Fibroblast of mammary gland (primary cell): Measurements from ENCODE around the gene THBS2.
A peak's percentile ranks its signal among the peaks of the same experiment; 100 is the strongest.

Source experiments
- DNase-seq: peaks from one replicate; pipeline ENCODE4 v3.0.0-alpha.2; 2010; ENCODE audit warnings: low read depth
- H3K4me3 ChIP-seq: 2 replicates; pipeline ENCODE4 v1.5.1; 2011; ENCODE audit warnings: low read depth, mild to moderate bottlenecking, low read length, moderate library complexity; ENCODE audit not compliant: control insufficient read depth
- TF ChIP-seq, protein P1 (sequence below): conservative IDR thresholded peaks from 2 replicates; pipeline ENCODE4 v1.5.1; 2011; ENCODE audit warnings: low read depth, low read length, inconsistent platforms; ENCODE audit not compliant: control insufficient read depth, insufficient read depth

The THBS2 gene

DNA sequence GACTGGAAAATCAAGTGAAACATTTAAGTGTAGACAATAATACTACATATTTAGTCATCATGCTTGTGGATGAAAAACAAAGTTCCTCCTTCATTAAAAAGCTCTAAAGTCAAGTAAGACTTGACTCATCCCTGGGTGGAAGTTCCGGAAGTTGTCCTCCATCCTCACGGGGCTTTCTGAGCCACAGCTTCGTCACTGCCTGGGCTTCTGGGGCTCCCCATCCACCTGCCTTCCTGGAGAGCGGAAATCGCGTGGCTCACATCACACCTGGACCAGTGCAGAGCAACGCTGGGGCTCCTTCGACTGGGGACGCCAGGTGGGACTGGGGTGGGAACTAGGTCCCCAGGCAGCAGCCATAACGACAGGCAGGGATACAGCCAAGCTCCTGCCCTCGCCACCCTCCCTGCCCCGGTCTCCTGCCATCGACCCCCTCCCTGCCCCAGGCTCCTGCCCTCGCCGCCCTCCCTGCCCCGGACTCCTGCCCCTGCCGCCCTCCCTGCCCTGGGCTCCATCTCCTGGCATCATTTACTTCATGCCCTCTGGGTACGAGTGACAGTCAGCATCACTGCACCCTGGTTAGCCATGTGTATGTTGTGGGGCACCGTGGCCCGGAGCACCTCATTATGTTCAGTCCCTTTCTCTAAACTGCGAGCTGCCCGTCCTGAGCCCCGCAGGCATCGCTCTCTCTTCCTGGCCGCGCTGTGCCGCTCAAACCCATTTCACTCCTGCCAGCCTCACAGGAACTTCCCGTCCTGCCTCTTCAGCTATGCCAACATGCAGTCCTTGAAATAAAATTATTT is 12.9 kb downstream of the THBS2 start:
- TF ChIP-seq, protein P1, sequence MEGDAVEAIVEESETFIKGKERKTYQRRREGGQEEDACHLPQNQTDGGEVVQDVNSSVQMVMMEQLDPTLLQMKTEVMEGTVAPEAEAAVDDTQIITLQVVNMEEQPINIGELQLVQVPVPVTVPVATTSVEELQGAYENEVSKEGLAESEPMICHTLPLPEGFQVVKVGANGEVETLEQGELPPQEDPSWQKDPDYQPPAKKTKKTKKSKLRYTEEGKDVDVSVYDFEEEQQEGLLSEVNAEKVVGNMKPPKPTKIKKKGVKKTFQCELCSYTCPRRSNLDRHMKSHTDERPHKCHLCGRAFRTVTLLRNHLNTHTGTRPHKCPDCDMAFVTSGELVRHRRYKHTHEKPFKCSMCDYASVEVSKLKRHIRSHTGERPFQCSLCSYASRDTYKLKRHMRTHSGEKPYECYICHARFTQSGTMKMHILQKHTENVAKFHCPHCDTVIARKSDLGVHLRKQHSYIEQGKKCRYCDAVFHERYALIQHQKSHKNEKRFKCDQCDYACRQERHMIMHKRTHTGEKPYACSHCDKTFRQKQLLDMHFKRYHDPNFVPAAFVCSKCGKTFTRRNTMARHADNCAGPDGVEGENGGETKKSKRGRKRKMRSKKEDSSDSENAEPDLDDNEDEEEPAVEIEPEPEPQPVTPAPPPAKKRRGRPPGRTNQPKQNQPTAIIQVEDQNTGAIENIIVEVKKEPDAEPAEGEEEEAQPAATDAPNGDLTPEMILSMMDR: no peak
- peak; percentile 69 for DNase-seq
- H3K4me3 ChIP-seq: no peak overlapping the region

DNA sequence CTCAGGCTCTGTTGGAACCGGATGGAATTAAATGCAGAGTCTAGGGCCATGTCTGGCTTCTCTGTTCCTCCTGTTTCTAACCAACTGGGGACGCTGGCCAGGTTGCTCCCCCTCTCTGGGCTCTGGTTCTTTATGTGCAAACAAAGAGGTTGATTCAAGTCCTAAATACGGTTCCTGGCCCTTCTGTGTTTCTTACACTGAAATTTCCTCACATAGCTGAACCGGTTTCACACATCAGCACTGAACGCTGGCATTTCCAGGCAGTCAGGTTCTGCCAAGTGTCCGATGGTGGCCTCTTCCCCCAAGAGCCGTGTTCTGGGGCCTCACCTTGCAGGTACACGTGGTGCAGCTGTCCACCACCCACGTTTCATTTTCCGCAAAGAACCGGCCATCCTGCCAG is 13.5 kb downstream of the THBS2 start:
- no peak for DNase-seq
- H3K4me3 ChIP-seq: no peak overlapping the region
- TF ChIP-seq, protein P1: no peak

DNA sequence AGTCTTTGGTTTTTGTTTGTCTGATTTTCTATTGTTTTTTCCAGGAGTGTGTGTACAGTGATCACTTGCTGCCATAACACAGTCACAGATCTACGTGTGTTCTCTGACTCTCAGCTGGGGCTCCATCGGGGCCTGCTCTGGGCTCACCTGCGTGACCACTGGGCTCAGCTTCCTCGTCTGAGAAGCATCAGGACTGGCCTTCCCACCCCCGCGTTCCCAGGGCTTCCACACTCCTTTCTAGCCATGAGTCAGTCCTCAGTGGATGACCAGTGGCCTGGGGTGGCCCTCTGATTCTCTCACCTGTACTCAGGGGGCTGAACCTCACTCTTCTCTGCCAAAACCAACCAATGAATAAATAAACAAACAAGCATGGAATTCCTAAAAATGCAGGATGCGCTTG is 14.5 kb downstream of the THBS2 start:
- TF ChIP-seq, protein P1: no peak
- no peak for DNase-seq
- H3K4me3 ChIP-seq: no peak overlapping the region

GRCh38 chr6:169238766-169239165 is 14.9 kb downstream of the THBS2 start:
- TF ChIP-seq, protein P1: no peak

DNA sequence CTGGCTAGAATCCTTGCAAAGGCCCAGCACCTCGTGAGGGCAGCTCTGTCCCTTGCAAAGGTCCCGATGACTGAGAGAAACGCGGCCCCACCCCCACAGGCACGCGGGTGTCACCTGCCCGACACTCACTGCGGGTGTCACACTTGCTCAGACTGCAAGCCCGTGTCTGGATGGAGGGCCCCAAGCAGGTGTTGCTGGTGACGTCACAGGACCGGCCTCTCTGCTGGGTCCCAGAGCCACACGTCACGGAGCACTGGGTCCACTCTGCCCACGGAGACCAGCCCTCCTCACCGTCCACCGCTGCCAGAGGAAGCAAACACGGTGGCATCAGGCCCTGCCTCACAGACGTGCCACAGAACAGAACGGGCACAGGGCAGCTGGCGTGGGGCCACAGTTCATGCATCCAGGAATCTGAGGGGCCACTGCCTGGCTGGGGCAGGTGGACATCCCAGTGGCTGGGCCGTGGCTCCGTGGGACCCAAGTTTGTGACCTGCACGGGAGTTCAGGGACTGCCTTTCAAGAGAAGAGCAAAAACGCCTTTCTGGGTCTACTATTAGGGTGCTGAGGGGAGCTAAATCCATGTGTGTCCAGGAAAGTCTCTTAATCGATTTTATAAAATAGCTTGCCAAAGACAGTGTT is 16.0 kb downstream of the THBS2 start:
- TF ChIP-seq, protein P1: no peak
- H3K4me3 ChIP-seq: no peak overlapping the region
- DNase-seq: no peak

More at GRCh38 chr6:169238766-169239165, 14.9 kb downstream of the THBS2 start:
- H3K4me3 ChIP-seq: no peak overlapping the region
- DNase-seq: no peak

- H3K4me3 ChIP-seq: no peak overlapping the region
- TF ChIP-seq, protein P1: no peak
- DNase-seq: no peak
Measured at GRCh38 chr6:169236988-169237387, 16.7 kb downstream of the THBS2 start.

DNA sequence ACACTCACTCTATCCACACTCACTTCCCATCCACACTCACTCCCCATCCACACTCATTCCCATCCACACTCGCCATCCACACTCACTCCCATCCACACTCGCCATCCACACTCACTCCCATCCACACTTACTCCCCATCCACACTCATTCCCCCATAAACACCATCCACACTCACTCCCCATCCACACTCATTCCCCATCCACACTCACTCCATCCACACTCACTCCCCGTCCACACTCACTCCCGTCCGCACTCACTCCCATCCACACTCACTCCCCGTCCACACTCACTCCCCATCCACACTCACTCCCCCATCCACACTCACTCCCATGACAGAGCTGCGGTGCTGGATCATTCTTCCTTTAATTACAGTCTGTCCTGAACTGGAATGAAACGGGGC is 17.1 kb downstream of the THBS2 start:
- TF ChIP-seq, protein P1: no peak
- DNase-seq: no peak
- H3K4me3 ChIP-seq: no peak overlapping the region
